Measurements from ENCODE around the gene AMPD3. TPM values are rescaled to one million over a fixed set of nuclear protein-coding genes. Genes with fewer than 3 reads are reported as not detected.
A peak's percentile ranks its signal among the peaks of the same experiment; 100 is the strongest.

AMPD3 gene
- 2.2 to 3.1 TPM (median 2.3 TPM) in 3 replicates for total RNA-seq
- long read RNA-seq, partial matches to known transcripts: 0 of 1 reads
- long read RNA-seq, other reads (novel, unspliced or antisense): 0 of 1 reads

DNA sequence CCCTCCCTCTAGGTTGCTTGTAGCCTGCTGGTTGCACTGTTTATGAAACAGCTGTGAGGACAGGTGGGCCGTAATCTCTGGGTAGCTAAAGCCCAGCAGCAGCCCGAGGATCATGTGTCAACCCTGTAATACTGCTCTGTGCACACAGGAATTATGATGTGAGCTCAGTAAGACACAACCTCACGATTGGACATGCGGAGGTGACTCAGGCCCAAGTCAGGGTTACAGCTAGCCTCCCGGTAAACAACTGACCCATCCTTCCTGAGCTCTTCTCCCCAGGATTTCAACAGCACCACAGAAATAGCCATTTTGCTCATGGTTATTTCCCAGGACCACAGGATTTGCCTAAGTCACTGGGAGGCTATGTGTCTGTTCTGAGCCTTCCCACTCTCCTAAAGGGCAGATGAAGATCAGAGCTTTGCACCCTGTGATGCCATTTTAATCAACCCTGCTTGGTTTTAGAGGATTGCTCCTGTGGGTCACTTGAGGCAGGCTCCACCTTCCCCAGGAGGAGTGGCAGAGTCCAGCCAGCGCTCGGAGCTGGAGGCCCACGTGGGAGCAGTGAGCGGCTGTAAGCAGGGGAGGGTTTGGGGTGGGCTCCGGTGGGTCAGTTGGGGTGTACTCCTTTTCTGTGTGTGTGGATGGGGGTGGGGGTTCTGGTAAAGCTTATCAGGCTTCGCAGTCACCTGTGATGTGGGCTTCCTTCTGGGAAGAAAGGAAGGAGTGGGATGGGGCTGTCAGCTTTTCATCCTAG is at the start of gene AMPD3:
TSS of gene AMPD3 (plus strand) at position 387 of the 754 bp plus-strand sequence. CDS start 6,256 bp downstream, outside the sequence.
- Mint-ChIP-seq H3K4me1 (ENCODE audit: low read depth) (peaks cover 26% of the 10 kb centered on the region), H3K36me3 (ENCODE audit: low read depth) (no peaks in the 10 kb centered on the region), H3K27me3 (ENCODE audit: low read depth) (peaks cover 3% of the 10 kb centered on the region), H3K27ac (ENCODE audit: unreplicated experiment) (peak within 1 kb of the TSS; percentile 57), H3K4me3 (ENCODE audit: unreplicated experiment) (peak within 1 kb of the TSS; percentile 16), H3K9me3 (ENCODE audit: low read depth) (no peaks in the 10 kb centered on the region)
- DNase-seq (ENCODE audit: low spot score): no peak
- TF ChIP-seq, protein P1, sequence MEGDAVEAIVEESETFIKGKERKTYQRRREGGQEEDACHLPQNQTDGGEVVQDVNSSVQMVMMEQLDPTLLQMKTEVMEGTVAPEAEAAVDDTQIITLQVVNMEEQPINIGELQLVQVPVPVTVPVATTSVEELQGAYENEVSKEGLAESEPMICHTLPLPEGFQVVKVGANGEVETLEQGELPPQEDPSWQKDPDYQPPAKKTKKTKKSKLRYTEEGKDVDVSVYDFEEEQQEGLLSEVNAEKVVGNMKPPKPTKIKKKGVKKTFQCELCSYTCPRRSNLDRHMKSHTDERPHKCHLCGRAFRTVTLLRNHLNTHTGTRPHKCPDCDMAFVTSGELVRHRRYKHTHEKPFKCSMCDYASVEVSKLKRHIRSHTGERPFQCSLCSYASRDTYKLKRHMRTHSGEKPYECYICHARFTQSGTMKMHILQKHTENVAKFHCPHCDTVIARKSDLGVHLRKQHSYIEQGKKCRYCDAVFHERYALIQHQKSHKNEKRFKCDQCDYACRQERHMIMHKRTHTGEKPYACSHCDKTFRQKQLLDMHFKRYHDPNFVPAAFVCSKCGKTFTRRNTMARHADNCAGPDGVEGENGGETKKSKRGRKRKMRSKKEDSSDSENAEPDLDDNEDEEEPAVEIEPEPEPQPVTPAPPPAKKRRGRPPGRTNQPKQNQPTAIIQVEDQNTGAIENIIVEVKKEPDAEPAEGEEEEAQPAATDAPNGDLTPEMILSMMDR (IDR thresholded peaks at IDR 0.05): no peak

DNA sequence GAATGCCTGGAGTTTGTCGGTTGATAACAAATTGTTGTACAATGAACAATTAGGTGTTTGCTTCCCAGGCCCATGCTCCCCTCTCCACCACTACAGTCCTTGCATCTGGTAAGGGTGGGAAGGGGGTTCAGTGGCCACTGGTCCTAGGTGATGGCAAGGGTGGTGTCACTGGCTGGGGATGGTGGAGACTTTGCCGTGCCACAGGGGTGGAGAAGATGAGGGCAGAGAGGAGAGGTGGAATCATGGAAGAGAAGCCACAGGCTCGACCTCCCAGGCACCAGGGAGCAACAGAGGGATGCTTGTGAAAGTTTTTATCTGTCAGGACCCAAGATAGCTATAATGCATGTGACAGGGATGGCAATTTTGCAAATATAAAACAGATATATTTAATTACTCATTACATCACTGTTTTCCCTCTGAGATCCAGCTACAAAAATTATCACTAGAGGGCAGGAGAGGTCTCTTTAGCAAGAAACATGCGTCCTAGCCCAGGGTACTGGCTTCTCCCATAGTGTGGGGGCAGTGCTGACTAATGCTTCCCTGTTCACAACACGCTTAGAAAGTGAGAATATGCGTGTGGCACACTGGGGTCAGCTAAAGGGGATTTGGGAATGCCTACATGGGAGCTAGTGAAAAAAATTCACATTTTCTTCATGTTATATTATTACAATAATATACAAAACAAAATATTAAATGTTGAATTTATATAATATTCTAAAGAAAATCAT is 49.0 kb upstream of the AMPD3 start:
- H3K36me3 Mint-ChIP-seq (ENCODE audit: low read depth): no peaks in the 10 kb centered on the region
- H3K4me1 Mint-ChIP-seq (ENCODE audit: low read depth): peaks cover 44% of the 10 kb centered on the region
- no peak for DNase-seq (ENCODE audit: low spot score)
- no peaks in the 10 kb centered on the region for H3K27me3 Mint-ChIP-seq (ENCODE audit: low read depth)
- peak overlapping the region; percentile 63 for H3K27ac Mint-ChIP-seq (ENCODE audit: unreplicated experiment)
- no peaks in the 10 kb centered on the region for H3K9me3 Mint-ChIP-seq (ENCODE audit: low read depth)
- TF ChIP-seq, protein P1 (IDR thresholded peaks at IDR 0.05): peak; percentile 90
- no peak overlapping the region for H3K4me3 Mint-ChIP-seq (ENCODE audit: unreplicated experiment)

DNA sequence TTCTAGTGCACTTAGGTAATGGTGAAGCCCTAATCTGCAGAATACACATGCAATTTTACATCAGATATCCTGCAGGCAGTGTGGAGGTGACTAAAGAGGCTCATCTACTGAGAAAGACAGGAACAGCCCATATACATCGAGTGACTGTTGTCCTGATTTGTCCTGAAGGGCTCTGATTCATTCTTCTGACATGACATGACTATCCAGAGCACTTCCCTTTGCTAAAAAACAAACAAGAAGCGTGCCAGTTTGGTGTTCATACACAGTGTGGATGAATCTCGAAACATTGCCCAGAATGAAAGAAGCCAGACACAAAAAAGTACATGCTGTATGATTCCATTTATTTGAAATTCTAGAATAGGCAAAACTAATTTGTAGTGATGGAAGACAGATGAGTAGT is 48.0 kb upstream of the AMPD3 start:
- Mint-ChIP-seq H3K27me3 (ENCODE audit: low read depth) (no peaks in the 10 kb centered on the region), H3K4me3 (ENCODE audit: unreplicated experiment) (no peak overlapping the region), H3K4me1 (ENCODE audit: low read depth) (peaks cover 37% of the 10 kb centered on the region), H3K9me3 (ENCODE audit: low read depth) (no peaks in the 10 kb centered on the region), H3K27ac (ENCODE audit: unreplicated experiment) (peak overlapping the region; percentile 89), H3K36me3 (ENCODE audit: low read depth) (no peaks in the 10 kb centered on the region)
- TF ChIP-seq, protein P1 (IDR thresholded peaks at IDR 0.05): no peak
- no peak for DNase-seq (ENCODE audit: low spot score)

DNA sequence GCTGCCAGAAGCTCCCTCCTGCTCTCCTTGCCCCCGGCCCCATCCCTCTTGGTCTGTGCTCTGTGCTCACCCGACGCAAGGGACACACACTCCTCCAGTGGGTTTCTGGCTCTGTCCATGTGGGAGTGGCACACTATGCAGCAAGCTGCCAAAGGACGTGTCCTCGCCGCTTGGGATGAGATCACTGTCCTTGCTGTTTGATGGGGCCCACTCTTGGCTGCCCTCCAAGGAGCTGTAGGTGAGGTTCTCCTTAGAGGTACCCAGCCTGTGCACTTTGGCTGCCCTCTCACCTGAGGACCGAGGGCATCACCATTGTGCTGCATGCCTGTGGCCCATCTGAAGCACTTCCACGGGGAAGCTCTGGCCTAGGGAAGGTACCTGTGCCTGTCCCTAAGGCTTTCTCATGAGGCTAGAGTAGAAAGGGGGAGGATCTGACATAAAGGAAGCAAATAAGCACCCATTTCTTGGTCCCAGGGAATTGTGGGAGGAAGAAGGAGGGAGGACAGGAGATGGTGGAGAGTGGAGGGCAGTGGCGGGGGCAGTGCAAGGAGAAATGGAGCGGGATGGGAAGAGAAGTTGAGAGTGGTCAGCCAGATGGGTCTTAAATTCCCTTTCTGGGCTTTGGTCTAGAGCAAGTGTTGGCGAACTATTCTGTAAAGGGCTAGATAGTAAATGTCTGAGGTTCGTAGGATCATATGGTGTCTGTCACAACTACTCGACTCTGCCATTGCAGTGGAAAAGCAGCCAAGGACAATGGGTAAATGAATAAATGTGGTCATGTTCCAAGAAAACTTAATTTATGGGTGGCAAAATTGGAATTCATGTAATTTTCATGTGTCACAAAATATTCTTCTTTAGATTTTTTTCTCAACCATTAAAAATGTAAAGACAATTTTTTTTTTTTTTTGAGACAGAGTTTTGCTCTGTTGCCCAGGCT is 47.0 kb upstream of the AMPD3 start:
- TF ChIP-seq, protein P1 (IDR thresholded peaks at IDR 0.05): no peak
- no peak overlapping the region for H3K4me3 Mint-ChIP-seq (ENCODE audit: unreplicated experiment)
- peak overlapping the region; percentile 20 for H3K27ac Mint-ChIP-seq (ENCODE audit: unreplicated experiment)
- DNase-seq (ENCODE audit: low spot score): peak; percentile 72
- no peaks in the 10 kb centered on the region for H3K36me3 Mint-ChIP-seq (ENCODE audit: low read depth)
- no peaks in the 10 kb centered on the region for H3K27me3 Mint-ChIP-seq (ENCODE audit: low read depth)
- H3K4me1 Mint-ChIP-seq (ENCODE audit: low read depth): peaks cover 37% of the 10 kb centered on the region
- no peaks in the 10 kb centered on the region for H3K9me3 Mint-ChIP-seq (ENCODE audit: low read depth)

Measured in chondrocyte (in vitro differentiated cells).